ENCODE measurements around the gene KCNE1. TPM values are rescaled to one million over a fixed set of nuclear protein-coding genes. Genes with fewer than 3 reads are reported as not detected.
A peak's percentile ranks its signal among the peaks of the same experiment; 100 is the strongest.

Gene KCNE1
- total RNA-seq, 2 donors from 2014 or later, result 0.78 to 3.8 TPM

GRCh38 chr21:34511181-34511580 lies 829 bp downstream of the KCNE1 start:
- H3K4me1 ChIP-seq, result peaks cover 0 to 28% of the 10 kb centered on the region in 2 donors
- no peaks in the 10 kb centered on the region for H3K27me3 ChIP-seq
- peak overlapping the region; percentile 23 to 46 for H3K27ac ChIP-seq
- peak; percentile 53 for DNase-seq (ENCODE audit: low spot score)
- TF ChIP-seq CTCF (IDR thresholded peaks at IDR 0.05), result no peak
- peaks cover 6% of the 10 kb centered on the region for H3K36me3 ChIP-seq
- no peaks in the 10 kb centered on the region for H3K9me3 ChIP-seq
- H3K4me3 ChIP-seq, result peak overlapping the region in 1 of 2 donors; percentile 7

- peak; percentile 76 for DNase-seq (ENCODE audit: low spot score)
- no peaks in the 10 kb centered on the region for H3K36me3 ChIP-seq
- TF ChIP-seq CTCF (IDR thresholded peaks at IDR 0.05), result peak; percentile 55 to 89
- H3K4me1 ChIP-seq, result peaks cover 0 to 28% of the 10 kb centered on the region in 2 donors
- no peaks in the 10 kb centered on the region for H3K27me3 ChIP-seq
- peak overlapping the region; percentile 23 to 46 for H3K27ac ChIP-seq
- H3K9me3 ChIP-seq, result no peaks in the 10 kb centered on the region
- peak overlapping the region in 1 of 2 donors; percentile 7 for H3K4me3 ChIP-seq
These were observed 1.6 kb downstream of the KCNE1 start for GRCh38 chr21:34510148-34511142.

GRCh38 chr21:34509151-34509550 lies 2.9 kb downstream of the KCNE1 start:
- peak in 1 of 2 donors; percentile 29 for TF ChIP-seq CTCF (IDR thresholded peaks at IDR 0.05)
- H3K9me3 ChIP-seq, result no peaks in the 10 kb centered on the region
- H3K27ac ChIP-seq, result no peak overlapping the region
- no peaks in the 10 kb centered on the region for H3K36me3 ChIP-seq
- H3K27me3 ChIP-seq, result no peaks in the 10 kb centered on the region
- peak; percentile 56 for DNase-seq (ENCODE audit: low spot score)
- H3K4me1 ChIP-seq, result peaks cover 0 to 22% of the 10 kb centered on the region in 2 donors
- H3K4me3 ChIP-seq, result no peak overlapping the region

- no peaks in the 10 kb centered on the region for H3K36me3 ChIP-seq
- no peak overlapping the region for H3K27ac ChIP-seq
- TF ChIP-seq CTCF (IDR thresholded peaks at IDR 0.05), result no peak
- DNase-seq (ENCODE audit: low spot score), result no peak
- H3K9me3 ChIP-seq, result no peaks in the 10 kb centered on the region
- H3K4me1 ChIP-seq, result no peaks in the 10 kb centered on the region
- H3K4me3 ChIP-seq, result no peak overlapping the region
- no peaks in the 10 kb centered on the region for H3K27me3 ChIP-seq
These were observed 7.4 kb downstream of the KCNE1 start for GRCh38 chr21:34504595-34504994.

- Histone ChIP-seq H3K4me3 (no peak overlapping the region), H3K9me3 (peaks cover 0 to 9% of the 10 kb centered on the region in 2 donors), H3K36me3 (no peaks in the 10 kb centered on the region), H3K27ac (no peak overlapping the region), H3K4me1 (no peaks in the 10 kb centered on the region), H3K27me3 (no peaks in the 10 kb centered on the region)
- DNase-seq (ENCODE audit: low spot score), result no peak
- TF ChIP-seq CTCF (IDR thresholded peaks at IDR 0.05), result no peak
These were observed 9.4 kb downstream of the KCNE1 start for GRCh38 chr21:34502480-34503106.

All from right atrium auricular region (tissue), 2 donors.